Endometrial microvascular endothelial cells (primary cell): Measurements from ENCODE around the gene NFKBIB. TPM values are rescaled to one million over a fixed set of nuclear protein-coding genes. Genes with fewer than 3 reads are reported as not detected.
"Not testable (repeated sequence)": the region's sequence is repeated elsewhere in the genome, so short reads cannot be mapped to it uniquely, and the experiment has no call there.

ENCODE experiments used
- in situ Hi-C: cut with HindIII; loops from 2 replicates; pipeline ENCODE4 v1.10.0; 2017; ENCODE audit warnings: low sequenced_read_pairs, low pct_unique_long_range_greater_than_20kb; ENCODE audit errors: inconsistent ontology term
- total RNA-seq: library from RNA; depleted of rRNA; stranded (reverse); fragments of >200 nt; gene quantifications from one replicate; pipeline ENCODE4 v1.2.3, GENCODE V29; 2015; ENCODE audit errors: inconsistent ontology term

NFKBIB gene
- total RNA-seq, 1 donor from 2014 or later: 31.4 TPM

- in situ Hi-C loops: no loop called here
Measured at GRCh38 chr19:38870612-38871011, 29.2 kb upstream of the NFKBIB start.

- in situ Hi-C loops: not testable (repeated sequence)
Measured at GRCh38 chr19:38873400-38873799, 26.4 kb upstream of the NFKBIB start.

- in situ Hi-C loops: no loop called here
Measured at GRCh38 chr19:38875656-38876395, 23.9 kb upstream of the NFKBIB start.

- in situ Hi-C loops: no loop called here
Measured at GRCh38 chr19:38877781-38878574, 21.8 kb upstream of the NFKBIB start, which contains the start of gene RINL. Gene RINL (minus strand): TSS chr19:38878275. CDS start chr19:38876742, 1,533 bp downstream.

- in situ Hi-C loops: no loop called here
Measured at GRCh38 chr19:38878575-38879399, 21.0 kb upstream of the NFKBIB start.

- in situ Hi-C loops: no loop called here
Measured at GRCh38 chr19:38879400-38879751, 20.4 kb upstream of the NFKBIB start.

GRCh38 chr19:38880076-38880881, 19.5 kb upstream of the NFKBIB start:
- in situ Hi-C loops: no loop called here

GRCh38 chr19:38880882-38881609, 18.7 kb upstream of the NFKBIB start:
- in situ Hi-C loops: no loop called here

GRCh38 chr19:38883286-38883685, 16.5 kb upstream of the NFKBIB start:
- in situ Hi-C loops: no loop called here

- in situ Hi-C loops: not testable (repeated sequence)
Measured at GRCh38 chr19:38884691-38885090, 15.1 kb upstream of the NFKBIB start.

- in situ Hi-C loops: no loop called here
Measured at GRCh38 chr19:38888876-38889275, 10.9 kb upstream of the NFKBIB start.

- in situ Hi-C loops: no loop called here
Measured at GRCh38 chr19:38889803-38890202, 10.0 kb upstream of the NFKBIB start.

GRCh38 chr19:38890686-38891085, 9.1 kb upstream of the NFKBIB start:
- in situ Hi-C loops: no loop called here

GRCh38 chr19:38891771-38892170, 8.0 kb upstream of the NFKBIB start:
- in situ Hi-C loops: no loop called here

GRCh38 chr19:38892841-38893240, 6.9 kb upstream of the NFKBIB start:
- in situ Hi-C loops: no loop called here

- in situ Hi-C loops: no loop called here
Measured at GRCh38 chr19:38893341-38893771, 6.4 kb upstream of the NFKBIB start.

- in situ Hi-C loops: no loop called here
Measured at GRCh38 chr19:38894968-38895367, 4.8 kb upstream of the NFKBIB start.
